ENCODE measurements around the gene C16orf92.

C16orf92 gene

GRCh38 chr16:30060836-30061554 lies 38.0 kb downstream of the C16orf92 start:
- DNase-seq (ENCODE audit: low read depth), result no peak

GRCh38 chr16:30063278-30063892 lies 40.4 kb downstream of the C16orf92 start:
- no peak for DNase-seq (ENCODE audit: low read depth)

- DNase-seq (ENCODE audit: low read depth), result no peak
Observed at GRCh38 chr16:30063893-30064728, 41.1 kb downstream of the C16orf92 start.

- DNase-seq (ENCODE audit: low read depth), result no peak
Observed at GRCh38 chr16:30064729-30065101, 41.7 kb downstream of the C16orf92 start.

GRCh38 chr16:30065102-30065942 lies 42.3 kb downstream of the C16orf92 start, which contains the start of gene ALDOA:
ALDOA (plus strand) TSS chr16:30065760; CDS start chr16:30066898, 1,138 bp downstream.
- peak; percentile 99 for DNase-seq (ENCODE audit: low read depth)

GRCh38 chr16:30065943-30066760 lies 43.2 kb downstream of the C16orf92 start:
- DNase-seq (ENCODE audit: low read depth), result peak; percentile 37

- DNase-seq (ENCODE audit: low read depth), result no peak
Observed at GRCh38 chr16:30066761-30067583, 44.0 kb downstream of the C16orf92 start.

GRCh38 chr16:30067584-30067916 lies 44.6 kb downstream of the C16orf92 start:
- DNase-seq (ENCODE audit: low read depth), result no peak

GRCh38 chr16:30068333-30068732 lies 45.3 kb downstream of the C16orf92 start:
- DNase-seq (ENCODE audit: low read depth), result no peak

GRCh38 chr16:30068750-30069610 lies 46.0 kb downstream of the C16orf92 start:
- DNase-seq (ENCODE audit: low read depth), result no peak

- DNase-seq (ENCODE audit: low read depth), result no peak
Observed at GRCh38 chr16:30069611-30070462, 46.8 kb downstream of the C16orf92 start.

- DNase-seq (ENCODE audit: low read depth), result no peak
Observed at GRCh38 chr16:30070490-30070889, 47.5 kb downstream of the C16orf92 start.
